ENCODE results near the gene EP400.

- TF ChIP-seq, protein P1, sequence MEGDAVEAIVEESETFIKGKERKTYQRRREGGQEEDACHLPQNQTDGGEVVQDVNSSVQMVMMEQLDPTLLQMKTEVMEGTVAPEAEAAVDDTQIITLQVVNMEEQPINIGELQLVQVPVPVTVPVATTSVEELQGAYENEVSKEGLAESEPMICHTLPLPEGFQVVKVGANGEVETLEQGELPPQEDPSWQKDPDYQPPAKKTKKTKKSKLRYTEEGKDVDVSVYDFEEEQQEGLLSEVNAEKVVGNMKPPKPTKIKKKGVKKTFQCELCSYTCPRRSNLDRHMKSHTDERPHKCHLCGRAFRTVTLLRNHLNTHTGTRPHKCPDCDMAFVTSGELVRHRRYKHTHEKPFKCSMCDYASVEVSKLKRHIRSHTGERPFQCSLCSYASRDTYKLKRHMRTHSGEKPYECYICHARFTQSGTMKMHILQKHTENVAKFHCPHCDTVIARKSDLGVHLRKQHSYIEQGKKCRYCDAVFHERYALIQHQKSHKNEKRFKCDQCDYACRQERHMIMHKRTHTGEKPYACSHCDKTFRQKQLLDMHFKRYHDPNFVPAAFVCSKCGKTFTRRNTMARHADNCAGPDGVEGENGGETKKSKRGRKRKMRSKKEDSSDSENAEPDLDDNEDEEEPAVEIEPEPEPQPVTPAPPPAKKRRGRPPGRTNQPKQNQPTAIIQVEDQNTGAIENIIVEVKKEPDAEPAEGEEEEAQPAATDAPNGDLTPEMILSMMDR (tag by site-specific recombination; IDR thresholded peaks at IDR 0.05): no peak
- TF ChIP-seq, protein P2, sequence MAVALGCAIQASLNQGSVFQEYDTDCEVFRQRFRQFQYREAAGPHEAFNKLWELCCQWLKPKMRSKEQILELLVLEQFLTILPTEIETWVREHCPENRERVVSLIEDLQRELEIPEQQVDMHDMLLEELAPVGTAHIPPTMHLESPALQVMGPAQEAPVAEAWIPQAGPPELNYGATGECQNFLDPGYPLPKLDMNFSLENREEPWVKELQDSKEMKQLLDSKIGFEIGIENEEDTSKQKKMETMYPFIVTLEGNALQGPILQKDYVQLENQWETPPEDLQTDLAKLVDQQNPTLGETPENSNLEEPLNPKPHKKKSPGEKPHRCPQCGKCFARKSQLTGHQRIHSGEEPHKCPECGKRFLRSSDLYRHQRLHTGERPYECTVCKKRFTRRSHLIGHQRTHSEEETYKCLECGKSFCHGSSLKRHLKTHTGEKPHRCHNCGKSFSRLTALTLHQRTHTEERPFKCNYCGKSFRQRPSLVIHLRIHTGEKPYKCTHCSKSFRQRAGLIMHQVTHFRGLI (tag by site-specific recombination; IDR thresholded peaks at IDR 0.05): no peak
- TF ChIP-seq, protein P3, sequence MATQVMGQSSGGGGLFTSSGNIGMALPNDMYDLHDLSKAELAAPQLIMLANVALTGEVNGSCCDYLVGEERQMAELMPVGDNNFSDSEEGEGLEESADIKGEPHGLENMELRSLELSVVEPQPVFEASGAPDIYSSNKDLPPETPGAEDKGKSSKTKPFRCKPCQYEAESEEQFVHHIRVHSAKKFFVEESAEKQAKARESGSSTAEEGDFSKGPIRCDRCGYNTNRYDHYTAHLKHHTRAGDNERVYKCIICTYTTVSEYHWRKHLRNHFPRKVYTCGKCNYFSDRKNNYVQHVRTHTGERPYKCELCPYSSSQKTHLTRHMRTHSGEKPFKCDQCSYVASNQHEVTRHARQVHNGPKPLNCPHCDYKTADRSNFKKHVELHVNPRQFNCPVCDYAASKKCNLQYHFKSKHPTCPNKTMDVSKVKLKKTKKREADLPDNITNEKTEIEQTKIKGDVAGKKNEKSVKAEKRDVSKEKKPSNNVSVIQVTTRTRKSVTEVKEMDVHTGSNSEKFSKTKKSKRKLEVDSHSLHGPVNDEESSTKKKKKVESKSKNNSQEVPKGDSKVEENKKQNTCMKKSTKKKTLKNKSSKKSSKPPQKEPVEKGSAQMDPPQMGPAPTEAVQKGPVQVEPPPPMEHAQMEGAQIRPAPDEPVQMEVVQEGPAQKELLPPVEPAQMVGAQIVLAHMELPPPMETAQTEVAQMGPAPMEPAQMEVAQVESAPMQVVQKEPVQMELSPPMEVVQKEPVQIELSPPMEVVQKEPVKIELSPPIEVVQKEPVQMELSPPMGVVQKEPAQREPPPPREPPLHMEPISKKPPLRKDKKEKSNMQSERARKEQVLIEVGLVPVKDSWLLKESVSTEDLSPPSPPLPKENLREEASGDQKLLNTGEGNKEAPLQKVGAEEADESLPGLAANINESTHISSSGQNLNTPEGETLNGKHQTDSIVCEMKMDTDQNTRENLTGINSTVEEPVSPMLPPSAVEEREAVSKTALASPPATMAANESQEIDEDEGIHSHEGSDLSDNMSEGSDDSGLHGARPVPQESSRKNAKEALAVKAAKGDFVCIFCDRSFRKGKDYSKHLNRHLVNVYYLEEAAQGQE (tag by site-specific recombination; IDR thresholded peaks at IDR 0.05): no peak
- TF ChIP-seq ZNF132 (tag by site-specific recombination; IDR thresholded peaks at IDR 0.05; ENCODE audit: borderline replicate concordance) (no peak), SALL2 (tag by site-specific recombination; IDR thresholded peaks at IDR 0.05; ENCODE audit: borderline replicate concordance) (no peak), SETDB1 (IDR thresholded peaks at IDR 0.05; ENCODE audit: insufficient read length, low read length) (no peak)
Measured at GRCh38 chr12:132071830-132072384, 122.2 kb downstream of the EP400 start.
